ENCODE measurements around the gene DAB1. TPM values are rescaled to one million over a fixed set of nuclear protein-coding genes. Genes with fewer than 3 reads are reported as not detected.

DAB1 gene
- total RNA-seq, 1 donor from 2014 or later: not detected

DNA sequence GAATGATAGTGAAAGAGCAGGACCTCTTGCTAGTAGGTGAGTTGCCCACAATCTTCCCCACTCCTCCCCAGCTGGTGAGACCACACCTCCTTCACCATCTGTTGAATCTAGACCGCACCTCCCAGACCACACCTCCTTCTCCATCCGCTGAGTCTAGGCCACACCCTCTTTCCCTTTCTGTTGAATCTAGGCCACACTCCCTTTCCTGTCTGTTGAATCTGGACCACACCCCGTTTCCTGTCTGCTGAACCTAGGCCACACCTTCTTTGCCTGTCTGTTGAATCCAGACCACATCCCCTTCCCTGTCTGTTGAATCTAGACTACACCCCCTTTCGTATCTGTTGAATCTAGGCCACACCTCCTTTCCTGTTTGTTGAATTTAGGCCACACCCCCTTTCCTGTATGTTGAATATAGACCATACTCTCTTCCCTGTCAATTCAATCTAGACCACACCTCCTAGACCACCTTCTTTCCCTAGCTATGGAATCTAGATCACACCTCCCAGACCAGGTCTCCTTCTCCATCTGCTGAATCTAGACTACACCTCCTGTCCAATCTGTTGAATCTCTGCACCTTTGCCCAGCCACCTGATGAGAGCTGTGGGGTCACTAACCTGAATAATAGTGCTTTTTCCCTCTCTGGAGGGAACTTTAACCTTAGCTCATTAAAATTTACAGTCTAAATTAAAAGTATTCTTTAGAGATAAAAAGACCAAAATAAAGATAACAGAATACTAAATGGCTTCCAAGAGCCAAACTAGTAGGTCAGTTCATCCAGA lies 116.3 kb downstream of the DAB1 start:
- DNase-seq (ENCODE audit: low read depth): no peak
- no peak for TF ChIP-seq CTCF (conservative IDR thresholded peaks at IDR 0.05; ENCODE audit: low read depth, low read length)
- no peak overlapping the region for H3K4me3 ChIP-seq (ENCODE audit: low read depth, low read length)

DNA sequence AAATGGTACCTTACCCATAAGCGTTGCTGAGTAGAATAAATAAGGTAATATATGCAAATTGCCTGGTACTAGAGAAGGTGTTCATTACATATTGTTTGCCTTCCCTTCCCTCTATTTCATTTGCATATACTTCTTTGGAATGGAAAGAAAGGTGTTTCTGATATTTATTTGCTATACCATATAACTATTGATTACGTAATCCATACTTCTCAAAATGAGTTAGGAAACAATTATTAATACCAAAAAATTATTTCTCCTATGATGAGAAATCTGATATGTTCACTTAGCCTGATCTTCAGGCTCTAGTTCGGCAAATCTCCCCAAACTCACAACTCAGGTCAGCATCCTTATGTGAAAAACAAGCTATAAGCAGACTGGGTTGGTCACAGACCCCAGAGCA lies 119.3 kb downstream of the DAB1 start:
- no peak for TF ChIP-seq CTCF (conservative IDR thresholded peaks at IDR 0.05; ENCODE audit: low read depth, low read length)
- no peak for DNase-seq (ENCODE audit: low read depth)
- no peak overlapping the region for H3K4me3 ChIP-seq (ENCODE audit: low read depth, low read length)

GRCh38 chr1:57302812-57303596 lies 120.9 kb downstream of the DAB1 start:
- no peak for TF ChIP-seq CTCF (conservative IDR thresholded peaks at IDR 0.05; ENCODE audit: low read depth, low read length)
- DNase-seq (ENCODE audit: low read depth): no peak
- no peak overlapping the region for H3K4me3 ChIP-seq (ENCODE audit: low read depth, low read length)

GRCh38 chr1:57300186-57300585 lies 123.7 kb downstream of the DAB1 start:
- DNase-seq (ENCODE audit: low read depth): no peak
- no peak overlapping the region for H3K4me3 ChIP-seq (ENCODE audit: low read depth, low read length)
- TF ChIP-seq CTCF (conservative IDR thresholded peaks at IDR 0.05; ENCODE audit: low read depth, low read length): no peak

- no peak for TF ChIP-seq CTCF (conservative IDR thresholded peaks at IDR 0.05; ENCODE audit: low read depth, low read length)
- DNase-seq (ENCODE audit: low read depth): no peak
These were observed 127.1 kb downstream of the DAB1 start for GRCh38 chr1:57296726-57297250.

GRCh38 chr1:57295326-57295725 lies 128.5 kb downstream of the DAB1 start:
- H3K4me3 ChIP-seq (ENCODE audit: low read depth, low read length): no peak overlapping the region
- no peak for TF ChIP-seq CTCF (conservative IDR thresholded peaks at IDR 0.05; ENCODE audit: low read depth, low read length)
- DNase-seq (ENCODE audit: low read depth): no peak

More at GRCh38 chr1:57296726-57297250, 127.1 kb downstream of the DAB1 start:
- no peak overlapping the region for H3K4me3 ChIP-seq (ENCODE audit: low read depth, low read length)

All from epithelial cell of proximal tubule (primary cell).